Measurements from ENCODE around the gene CISTR. TPM values are rescaled to one million over a fixed set of nuclear protein-coding genes. Genes with fewer than 3 reads are reported as not detected.

Gene CISTR
- total RNA-seq, 4 donors from 2014 or later = not detected

DNA sequence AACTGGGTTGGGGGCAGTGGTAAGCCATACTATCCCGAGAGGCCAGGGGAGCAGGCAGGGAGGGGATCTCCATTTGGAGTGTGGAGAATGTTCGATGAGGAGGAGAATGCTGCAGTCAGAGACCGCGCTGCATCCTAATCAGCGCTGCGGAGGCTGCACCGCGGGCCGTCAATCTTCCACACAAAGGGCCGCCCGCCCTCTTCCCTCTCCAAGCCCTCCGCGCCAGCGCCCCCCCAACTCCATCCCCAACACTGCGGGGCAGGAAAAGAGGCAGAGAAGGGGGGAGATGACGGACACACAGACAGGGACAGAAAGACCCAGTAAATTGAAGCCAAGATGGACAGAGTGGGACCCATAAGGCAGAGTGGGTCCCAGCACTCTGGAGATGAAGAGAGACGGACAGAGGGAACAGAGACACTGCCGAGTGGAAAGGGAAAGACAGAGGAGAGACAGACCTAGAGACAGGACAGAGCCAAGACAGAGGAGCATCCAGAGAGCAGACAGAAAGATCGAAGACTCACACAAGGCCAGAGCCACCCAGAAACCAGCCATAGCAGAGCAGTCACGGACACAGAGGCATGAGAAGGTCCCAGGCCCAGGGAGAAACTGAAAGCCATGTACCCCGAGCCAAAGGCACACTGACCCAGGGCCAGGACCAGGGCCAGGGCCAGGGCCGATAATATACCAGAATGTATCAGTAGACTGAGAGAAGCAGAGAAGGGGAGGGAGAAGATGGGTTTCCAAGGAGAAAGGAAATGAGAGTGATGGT, 3.5 kb downstream of the CISTR start:
- TF ChIP-seq, protein P1, sequence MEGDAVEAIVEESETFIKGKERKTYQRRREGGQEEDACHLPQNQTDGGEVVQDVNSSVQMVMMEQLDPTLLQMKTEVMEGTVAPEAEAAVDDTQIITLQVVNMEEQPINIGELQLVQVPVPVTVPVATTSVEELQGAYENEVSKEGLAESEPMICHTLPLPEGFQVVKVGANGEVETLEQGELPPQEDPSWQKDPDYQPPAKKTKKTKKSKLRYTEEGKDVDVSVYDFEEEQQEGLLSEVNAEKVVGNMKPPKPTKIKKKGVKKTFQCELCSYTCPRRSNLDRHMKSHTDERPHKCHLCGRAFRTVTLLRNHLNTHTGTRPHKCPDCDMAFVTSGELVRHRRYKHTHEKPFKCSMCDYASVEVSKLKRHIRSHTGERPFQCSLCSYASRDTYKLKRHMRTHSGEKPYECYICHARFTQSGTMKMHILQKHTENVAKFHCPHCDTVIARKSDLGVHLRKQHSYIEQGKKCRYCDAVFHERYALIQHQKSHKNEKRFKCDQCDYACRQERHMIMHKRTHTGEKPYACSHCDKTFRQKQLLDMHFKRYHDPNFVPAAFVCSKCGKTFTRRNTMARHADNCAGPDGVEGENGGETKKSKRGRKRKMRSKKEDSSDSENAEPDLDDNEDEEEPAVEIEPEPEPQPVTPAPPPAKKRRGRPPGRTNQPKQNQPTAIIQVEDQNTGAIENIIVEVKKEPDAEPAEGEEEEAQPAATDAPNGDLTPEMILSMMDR (IDR thresholded peaks at IDR 0.05; ENCODE audit: low read depth) = no peak

DNA sequence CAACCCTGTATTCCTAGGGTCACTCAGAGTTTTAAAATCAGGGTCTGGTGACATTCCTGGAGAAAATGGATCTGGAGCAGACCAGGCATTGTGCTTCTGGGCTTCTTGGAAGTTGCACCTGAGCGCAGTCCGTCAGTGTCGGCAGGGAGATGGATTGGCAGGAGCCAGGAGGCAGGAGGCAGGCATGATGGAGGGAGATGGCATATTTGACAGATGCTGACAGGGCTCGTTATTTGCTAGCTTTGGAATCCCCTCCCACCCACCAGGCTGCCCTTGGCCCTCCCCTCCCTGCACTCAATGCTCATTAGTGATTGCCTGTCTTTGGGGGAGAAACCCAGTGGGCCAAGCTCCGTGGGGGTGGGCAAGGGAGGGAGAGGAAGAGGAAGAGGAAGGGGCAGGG, 4.7 kb downstream of the CISTR start:
- TF ChIP-seq, protein P1 (IDR thresholded peaks at IDR 0.05; ENCODE audit: low read depth) = no peak

DNA sequence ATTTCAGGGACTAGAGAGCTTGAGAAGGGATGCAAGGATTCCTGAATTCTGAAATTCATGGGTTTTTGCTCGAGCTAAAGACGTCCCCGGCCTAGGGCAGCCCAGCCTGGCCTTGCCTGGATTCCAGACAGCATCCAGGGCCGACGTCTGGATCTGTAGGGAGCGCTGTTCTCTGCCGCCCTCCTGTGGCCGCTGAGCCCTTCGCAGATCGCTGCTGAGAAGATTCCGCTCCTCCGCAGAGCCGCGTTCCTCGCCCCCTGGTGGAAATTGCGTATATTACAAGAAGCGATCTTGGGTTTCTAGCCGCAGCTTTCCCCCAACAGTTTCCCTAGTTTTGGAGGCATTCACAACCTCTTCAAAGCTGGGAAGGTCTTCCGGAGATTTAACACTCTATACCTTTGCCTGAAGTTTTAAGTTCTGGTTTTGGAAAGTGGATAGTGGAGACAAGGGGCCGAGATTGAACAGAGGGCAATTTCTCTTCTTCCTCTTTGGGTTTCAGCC, 5.1 kb downstream of the CISTR start:
- TF ChIP-seq, protein P1 (IDR thresholded peaks at IDR 0.05; ENCODE audit: low read depth) = no peak

DNA sequence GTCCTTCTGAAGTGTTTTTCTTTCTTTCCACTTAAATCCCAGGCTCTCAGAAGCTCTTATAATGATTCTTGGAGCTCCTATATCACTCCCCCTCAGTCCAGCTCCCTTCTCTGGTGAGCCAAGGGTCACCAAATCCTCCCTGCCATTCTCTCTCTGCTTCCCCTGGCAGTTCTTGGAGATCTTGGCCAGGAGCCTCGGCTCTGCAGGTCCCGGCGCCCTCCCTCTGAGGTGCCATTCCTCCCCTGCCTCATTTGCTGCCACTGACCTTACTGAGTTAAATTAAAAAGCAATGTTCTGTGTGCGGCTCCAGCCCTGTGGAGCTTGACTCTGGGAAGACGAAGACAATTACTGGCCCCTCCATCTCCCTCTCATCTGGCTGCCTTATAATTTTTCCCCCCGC, 7.0 kb downstream of the CISTR start:
- TF ChIP-seq, protein P1 (IDR thresholded peaks at IDR 0.05; ENCODE audit: low read depth) = no peak

DNA sequence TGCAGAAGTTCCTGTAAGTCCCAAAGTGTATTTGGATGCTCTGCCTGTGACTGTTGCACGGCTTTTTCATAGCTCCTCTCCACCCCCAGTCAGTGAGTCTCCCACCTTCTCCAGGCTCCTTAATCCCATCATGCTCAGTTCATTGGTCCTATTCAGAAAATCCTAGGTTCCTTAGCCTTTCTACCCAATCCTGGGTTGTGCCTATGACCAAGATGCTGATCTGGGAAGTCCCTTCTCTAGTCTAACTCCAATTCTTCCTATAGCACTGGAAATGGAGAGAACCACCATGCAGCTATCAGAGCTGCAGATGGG, 7.7 kb downstream of the CISTR start:
- TF ChIP-seq, protein P1 (IDR thresholded peaks at IDR 0.05; ENCODE audit: low read depth) = no peak

DNA sequence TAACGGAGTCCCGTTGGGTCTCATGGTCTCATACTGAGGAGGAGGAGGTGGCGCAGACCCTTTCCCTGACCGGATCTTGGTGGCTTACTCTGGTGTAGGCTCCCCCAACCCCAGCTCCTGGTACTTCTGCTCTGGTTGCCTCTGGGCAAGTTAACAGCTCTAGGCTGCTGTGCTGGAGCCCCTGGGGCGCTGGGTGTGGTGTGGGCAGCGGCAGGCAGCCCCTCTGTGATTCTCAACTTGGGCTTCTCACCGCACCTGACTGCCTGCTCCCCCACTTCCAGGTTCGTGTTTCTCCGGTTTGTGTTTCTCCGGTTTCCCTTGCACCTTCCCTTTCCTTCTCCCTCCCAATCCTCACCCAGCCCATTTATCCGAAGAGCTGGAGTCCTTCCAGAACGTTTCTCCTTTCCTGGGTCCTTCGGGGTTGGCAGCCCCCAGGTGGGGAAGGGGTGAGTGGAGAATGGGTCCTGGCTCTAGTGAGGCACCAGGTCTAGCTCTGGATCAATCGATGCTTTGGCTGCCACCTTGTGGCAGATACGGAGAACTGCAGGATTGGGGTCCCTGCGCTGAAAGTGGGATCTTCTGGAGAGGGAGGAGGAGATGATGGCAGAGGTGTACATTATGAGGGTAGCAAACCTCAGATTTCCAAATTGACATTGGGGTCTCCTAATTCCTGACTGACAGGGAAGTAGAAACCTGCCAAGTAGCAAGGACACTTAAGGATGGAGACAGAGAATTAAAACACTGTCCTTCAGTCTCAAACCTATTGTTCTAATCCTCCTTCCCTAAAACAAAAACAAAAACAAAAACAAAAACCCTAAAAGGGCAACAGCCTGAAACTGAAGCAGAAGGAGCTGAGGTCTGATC, 8.3 kb downstream of the CISTR start:
- TF ChIP-seq, protein P1 (IDR thresholded peaks at IDR 0.05; ENCODE audit: low read depth) = no peak

DNA sequence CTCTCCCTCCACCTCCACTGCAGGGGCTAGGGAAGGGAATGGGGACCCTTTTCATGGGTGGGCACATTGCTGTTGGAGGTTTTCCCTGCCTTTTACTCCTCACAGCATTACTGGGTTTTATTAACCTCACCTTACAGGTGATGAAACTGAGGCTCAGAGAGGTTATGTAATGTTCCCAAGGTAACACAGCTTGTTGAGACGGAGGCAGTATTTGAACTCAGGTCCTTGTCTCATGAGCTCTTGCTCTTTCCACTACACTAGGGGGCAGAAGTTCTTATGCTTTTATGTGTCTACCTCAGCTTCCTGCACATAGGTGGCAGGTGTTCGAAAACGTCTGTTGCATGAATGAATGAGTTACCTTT, 11.7 kb downstream of the CISTR start:
- TF ChIP-seq, protein P1 (IDR thresholded peaks at IDR 0.05; ENCODE audit: low read depth) = no peak

All from subcutaneous adipose tissue (tissue), 4 donors.